A549 (cell line): ENCODE measurements around the gene ZNF709.
"Not testable (repeated sequence)": the region's sequence is repeated elsewhere in the genome, so short reads cannot be mapped to it uniquely, and the experiment has no call there.

ENCODE experiments used
- BHLHE40 ChIP-seq: IDR thresholded peaks from 2 replicates; pipeline ENCODE4 v1.6.1; 2012; ENCODE audit warnings: low read depth, low read length, inconsistent platforms
- FOXS1 ChIP-seq: fragments of 250-450 bp; sonication (Bioruptor Pico); IDR thresholded peaks from 2 replicates; pipeline ENCODE4 v1.5.0; 2020; ENCODE audit warnings: mild to moderate bottlenecking, moderate library complexity
- HDAC2 ChIP-seq: fragments of 200-600 bp; sonication (generic); IDR thresholded peaks from 2 replicates; pipeline ENCODE4 v1.6.1; 2016
- POLR2A ChIP-seq: IDR thresholded peaks from 2 replicates; pipeline ENCODE4 v1.6.1; 2012; ENCODE audit warnings: mild to moderate bottlenecking, low read length
- RNF2 ChIP-seq: fragments of 200-600 bp; sonication (generic); IDR thresholded peaks from 2 replicates; pipeline ENCODE4 v1.6.1; 2016; ENCODE audit warnings: low read depth, mild to moderate bottlenecking, antibody characterized with exemption, moderate library complexity, borderline replicate concordance
- SMC3 ChIP-seq: fragments of >200 bp; sonication (Bioruptor Twin); formaldehyde crosslinking; IDR thresholded peaks from 3 replicates; pipeline ENCODE4 v1.6.1; 2018; ENCODE audit warnings: inconsistent platforms
- ZFP36 ChIP-seq: fragments of 450-650 bp; IDR thresholded peaks from 2 replicates; pipeline ENCODE4 v1.6.1; 2014; ENCODE audit warnings: borderline replicate concordance; ENCODE audit not compliant: partially characterized antibody
- ZSCAN20 ChIP-seq: fragments of 250-450 bp; sonication (Bioruptor Pico); IDR thresholded peaks from 2 replicates; pipeline ENCODE4 v1.8.0; 2022; ENCODE audit warnings: mild to moderate bottlenecking, moderate library complexity
- TF ChIP-seq, protein P1 (sequence below): fragments of >200 bp; sonication (Bioruptor Twin); formaldehyde crosslinking; IDR thresholded peaks from 3 replicates; pipeline ENCODE4 v1.5.1; 2016
- TF ChIP-seq, protein P2 (sequence below): fragments of 200-600 bp; sonication (generic); IDR thresholded peaks from 2 replicates; pipeline ENCODE4 v1.6.1; 2016; ENCODE audit warnings: antibody characterized with exemption, mild to moderate bottlenecking, moderate library complexity
- TF ChIP-seq, protein P3 (sequence below): fragments of 150-350 bp; IDR thresholded peaks from 2 replicates; pipeline ENCODE4 v1.6.1; 2014; ENCODE audit warnings: low read depth, mild to moderate bottlenecking, low read length
- TF ChIP-seq, protein P4 (sequence below): fragments of 250-450 bp; sonication (Bioruptor Pico); IDR thresholded peaks from 2 replicates; pipeline ENCODE4 v1.5.0; 2021; ENCODE audit warnings: mild to moderate bottlenecking, moderate library complexity, borderline replicate concordance

DNA sequence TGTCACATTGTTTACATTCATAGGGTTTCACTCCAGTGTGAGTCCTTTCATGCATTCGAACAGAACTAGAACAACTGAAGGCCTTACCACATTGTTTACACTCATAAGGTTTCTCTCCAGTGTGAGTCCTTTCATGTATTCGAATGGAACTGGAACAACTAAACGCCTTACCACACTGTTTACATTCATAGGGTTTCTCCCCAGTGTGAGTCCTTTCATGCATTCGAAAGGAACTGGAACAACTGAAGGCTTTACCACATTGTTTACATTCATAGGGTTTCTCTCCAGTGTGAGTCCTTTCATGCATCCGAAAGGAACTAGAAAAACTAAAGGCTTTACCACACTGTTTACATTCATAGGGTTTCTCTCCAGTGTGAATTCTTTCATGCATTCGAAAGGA, 20.5 kb downstream of the ZNF709 start:
- TF ChIP-seq, protein P1, sequence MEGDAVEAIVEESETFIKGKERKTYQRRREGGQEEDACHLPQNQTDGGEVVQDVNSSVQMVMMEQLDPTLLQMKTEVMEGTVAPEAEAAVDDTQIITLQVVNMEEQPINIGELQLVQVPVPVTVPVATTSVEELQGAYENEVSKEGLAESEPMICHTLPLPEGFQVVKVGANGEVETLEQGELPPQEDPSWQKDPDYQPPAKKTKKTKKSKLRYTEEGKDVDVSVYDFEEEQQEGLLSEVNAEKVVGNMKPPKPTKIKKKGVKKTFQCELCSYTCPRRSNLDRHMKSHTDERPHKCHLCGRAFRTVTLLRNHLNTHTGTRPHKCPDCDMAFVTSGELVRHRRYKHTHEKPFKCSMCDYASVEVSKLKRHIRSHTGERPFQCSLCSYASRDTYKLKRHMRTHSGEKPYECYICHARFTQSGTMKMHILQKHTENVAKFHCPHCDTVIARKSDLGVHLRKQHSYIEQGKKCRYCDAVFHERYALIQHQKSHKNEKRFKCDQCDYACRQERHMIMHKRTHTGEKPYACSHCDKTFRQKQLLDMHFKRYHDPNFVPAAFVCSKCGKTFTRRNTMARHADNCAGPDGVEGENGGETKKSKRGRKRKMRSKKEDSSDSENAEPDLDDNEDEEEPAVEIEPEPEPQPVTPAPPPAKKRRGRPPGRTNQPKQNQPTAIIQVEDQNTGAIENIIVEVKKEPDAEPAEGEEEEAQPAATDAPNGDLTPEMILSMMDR: not testable (repeated sequence)
- not testable (repeated sequence) for TF ChIP-seq BHLHE40; ZFP36; ZSCAN20 (CRISPR knock-in tag); FOXS1; POLR2A; SMC3; HDAC2; RNF2
- TF ChIP-seq, protein P2, sequence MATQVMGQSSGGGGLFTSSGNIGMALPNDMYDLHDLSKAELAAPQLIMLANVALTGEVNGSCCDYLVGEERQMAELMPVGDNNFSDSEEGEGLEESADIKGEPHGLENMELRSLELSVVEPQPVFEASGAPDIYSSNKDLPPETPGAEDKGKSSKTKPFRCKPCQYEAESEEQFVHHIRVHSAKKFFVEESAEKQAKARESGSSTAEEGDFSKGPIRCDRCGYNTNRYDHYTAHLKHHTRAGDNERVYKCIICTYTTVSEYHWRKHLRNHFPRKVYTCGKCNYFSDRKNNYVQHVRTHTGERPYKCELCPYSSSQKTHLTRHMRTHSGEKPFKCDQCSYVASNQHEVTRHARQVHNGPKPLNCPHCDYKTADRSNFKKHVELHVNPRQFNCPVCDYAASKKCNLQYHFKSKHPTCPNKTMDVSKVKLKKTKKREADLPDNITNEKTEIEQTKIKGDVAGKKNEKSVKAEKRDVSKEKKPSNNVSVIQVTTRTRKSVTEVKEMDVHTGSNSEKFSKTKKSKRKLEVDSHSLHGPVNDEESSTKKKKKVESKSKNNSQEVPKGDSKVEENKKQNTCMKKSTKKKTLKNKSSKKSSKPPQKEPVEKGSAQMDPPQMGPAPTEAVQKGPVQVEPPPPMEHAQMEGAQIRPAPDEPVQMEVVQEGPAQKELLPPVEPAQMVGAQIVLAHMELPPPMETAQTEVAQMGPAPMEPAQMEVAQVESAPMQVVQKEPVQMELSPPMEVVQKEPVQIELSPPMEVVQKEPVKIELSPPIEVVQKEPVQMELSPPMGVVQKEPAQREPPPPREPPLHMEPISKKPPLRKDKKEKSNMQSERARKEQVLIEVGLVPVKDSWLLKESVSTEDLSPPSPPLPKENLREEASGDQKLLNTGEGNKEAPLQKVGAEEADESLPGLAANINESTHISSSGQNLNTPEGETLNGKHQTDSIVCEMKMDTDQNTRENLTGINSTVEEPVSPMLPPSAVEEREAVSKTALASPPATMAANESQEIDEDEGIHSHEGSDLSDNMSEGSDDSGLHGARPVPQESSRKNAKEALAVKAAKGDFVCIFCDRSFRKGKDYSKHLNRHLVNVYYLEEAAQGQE: not testable (repeated sequence)
- TF ChIP-seq, protein P3, sequence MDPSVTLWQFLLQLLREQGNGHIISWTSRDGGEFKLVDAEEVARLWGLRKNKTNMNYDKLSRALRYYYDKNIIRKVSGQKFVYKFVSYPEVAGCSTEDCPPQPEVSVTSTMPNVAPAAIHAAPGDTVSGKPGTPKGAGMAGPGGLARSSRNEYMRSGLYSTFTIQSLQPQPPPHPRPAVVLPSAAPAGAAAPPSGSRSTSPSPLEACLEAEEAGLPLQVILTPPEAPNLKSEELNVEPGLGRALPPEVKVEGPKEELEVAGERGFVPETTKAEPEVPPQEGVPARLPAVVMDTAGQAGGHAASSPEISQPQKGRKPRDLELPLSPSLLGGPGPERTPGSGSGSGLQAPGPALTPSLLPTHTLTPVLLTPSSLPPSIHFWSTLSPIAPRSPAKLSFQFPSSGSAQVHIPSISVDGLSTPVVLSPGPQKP: not testable (repeated sequence)
- TF ChIP-seq, protein P4, sequence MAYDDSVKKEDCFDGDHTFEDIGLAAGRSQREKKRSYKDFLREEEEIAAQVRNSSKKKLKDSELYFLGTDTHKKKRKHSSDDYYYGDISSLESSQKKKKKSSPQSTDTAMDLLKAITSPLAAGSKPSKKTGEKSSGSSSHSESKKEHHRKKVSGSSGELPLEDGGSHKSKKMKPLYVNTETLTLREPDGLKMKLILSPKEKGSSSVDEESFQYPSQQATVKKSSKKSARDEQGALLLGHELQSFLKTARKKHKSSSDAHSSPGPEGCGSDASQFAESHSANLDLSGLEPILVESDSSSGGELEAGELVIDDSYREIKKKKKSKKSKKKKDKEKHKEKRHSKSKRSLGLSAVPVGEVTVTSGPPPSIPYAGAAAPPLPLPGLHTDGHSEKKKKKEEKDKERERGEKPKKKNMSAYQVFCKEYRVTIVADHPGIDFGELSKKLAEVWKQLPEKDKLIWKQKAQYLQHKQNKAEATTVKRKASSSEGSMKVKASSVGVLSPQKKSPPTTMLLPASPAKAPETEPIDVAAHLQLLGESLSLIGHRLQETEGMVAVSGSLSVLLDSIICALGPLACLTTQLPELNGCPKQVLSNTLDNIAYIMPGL: not testable (repeated sequence)
